Measurements from ENCODE around the gene NETO2. TPM values are rescaled to one million over a fixed set of nuclear protein-coding genes. Genes with fewer than 3 reads are reported as not detected.

The NETO2 gene
- total and polyA plus RNA-seq, 10 of the 15 experiments (the other 5 are each of a cell fraction or from before 2014, with no cell fraction given) = 8.5 to 53.1 (median 27.0) TPM

- TF ChIP-seq BCLAF1 (IDR thresholded peaks at IDR 0.05) = no peak
- no peak for TF ChIP-seq ZNF217 (IDR thresholded peaks at IDR 0.05)
- TF ChIP-seq ZBTB11 (CRISPR knock-in tag; IDR thresholded peaks at IDR 0.05) = no peak
- TF ChIP-seq SUPT20H (IDR thresholded peaks at IDR 0.05; ENCODE audit: borderline replicate concordance, control insufficient read depth, low read depth, low read length) = no peak
- TF ChIP-seq MXI1 (IDR thresholded peaks at IDR 0.05; ENCODE audit: low read depth, low read length) = no peak
- no peak for TF ChIP-seq IKZF1 (conservative IDR thresholded peaks at IDR 0.05)
- TF ChIP-seq YY1 (IDR thresholded peaks at IDR 0.05; ENCODE audit: low read depth, low read length) = no peak
- no peak for TF ChIP-seq TARDBP (IDR thresholded peaks at IDR 0.05; ENCODE audit: borderline replicate concordance)
- no peak for TF ChIP-seq IRF5 (IDR thresholded peaks at IDR 0.05; ENCODE audit: borderline replicate concordance)
These were observed 3.1 kb downstream of the NETO2 start (continued) for GRCh38 chr16:47140686-47141085.

Measured in GM12878 (cell line).